Osteoblast (primary cell): ENCODE measurements around the gene TTC23L. TPM values are rescaled to one million over a fixed set of nuclear protein-coding genes. Genes with fewer than 3 reads are reported as not detected.

ENCODE experiments used
- DNase-seq: peaks from one replicate; pipeline ENCODE4 v3.0.0; 2011; ENCODE audit warnings: low spot score, mixed read lengths; ENCODE audit not compliant: insufficient read length; ENCODE audit errors: missing footprints
- H2AFZ ChIP-seq: 2 replicates; pipeline ENCODE4 v1.6.0; 2011; ENCODE audit warnings: mild to moderate bottlenecking, low read length
- H3K27ac ChIP-seq: 2 replicates; pipeline ENCODE4 v1.5.1; 2011; ENCODE audit warnings: mild to moderate bottlenecking, low read depth, low read length, moderate library complexity
- H3K27me3 ChIP-seq: 2 replicates; pipeline ENCODE4 v1.6.0; 2012; ENCODE audit warnings: mild to moderate bottlenecking, control low read depth, inconsistent platforms, low read length, moderate library complexity; ENCODE audit not compliant: insufficient read depth
- H3K36me3 ChIP-seq: 2 replicates; pipeline ENCODE4 v1.5.1; 2011; ENCODE audit warnings: mild to moderate bottlenecking, low read length, control low read depth, moderate library complexity; ENCODE audit not compliant: insufficient read depth
- H3K4me1 ChIP-seq: 2 replicates; pipeline ENCODE4 v1.5.1; 2011; ENCODE audit warnings: mild to moderate bottlenecking, low read length, control low read depth, moderate library complexity; ENCODE audit not compliant: insufficient read depth
- H3K4me2 ChIP-seq: 2 replicates; pipeline ENCODE4 v1.6.0; 2011; ENCODE audit warnings: mild to moderate bottlenecking, low read length; ENCODE audit not compliant: insufficient read depth
- H3K4me3 ChIP-seq: fragments of 200-600 bp; sonication (generic); 3 replicates; pipeline ENCODE4 v1.5.1; 2012; ENCODE audit warnings: mild to moderate bottlenecking, low read length, inconsistent platforms; ENCODE audit not compliant: insufficient read depth
- H3K79me2 ChIP-seq: 2 replicates; pipeline ENCODE4 v1.6.0; 2012; ENCODE audit warnings: mild to moderate bottlenecking, low read length, control low read depth, inconsistent platforms; ENCODE audit not compliant: insufficient read depth
- H3K9me3 ChIP-seq: 2 replicates; pipeline ENCODE4 v1.5.1; 2011; ENCODE audit warnings: low read depth, low read length, control low read depth
- H4K20me1 ChIP-seq: 2 replicates; pipeline ENCODE4 v1.6.0; 2012; ENCODE audit warnings: mild to moderate bottlenecking, low read length, control low read depth; ENCODE audit not compliant: insufficient read depth
- total RNA-seq: library from RNA; depleted of rRNA; stranded (reverse); fragments of >200 nt; gene quantifications from 2 replicates; pipeline ENCODE4 v1.2.3, GENCODE V29; 2012
- TF ChIP-seq, protein P1 (sequence below): IDR thresholded peaks from 2 replicates; pipeline ENCODE4 v1.5.1; 2011; ENCODE audit warnings: mild to moderate bottlenecking, low read depth, low read length, moderate library complexity; ENCODE audit errors: extremely low read depth

The TTC23L gene
- total RNA-seq, 1 donor = not detected

DNA sequence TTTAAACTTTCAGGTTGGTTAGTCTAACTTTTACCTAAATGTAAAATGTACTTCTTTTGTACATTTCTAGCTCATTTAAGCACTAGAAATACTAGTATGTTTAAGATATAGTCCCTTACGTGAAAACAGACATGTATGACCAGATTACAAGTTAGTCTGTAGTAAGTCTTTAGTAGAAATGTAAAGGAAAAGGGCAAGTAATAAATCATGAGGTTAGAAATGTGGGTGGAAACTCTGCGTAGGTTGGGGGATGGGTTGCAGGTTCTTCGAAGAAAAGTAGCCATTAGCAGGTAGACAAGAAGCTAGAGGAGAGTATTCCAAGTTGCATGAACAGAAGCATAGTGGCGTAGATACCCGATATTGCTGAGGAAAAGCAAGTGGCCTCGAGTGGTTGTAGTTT, 53.5 kb downstream of the TTC23L start:
- TF ChIP-seq, protein P1, sequence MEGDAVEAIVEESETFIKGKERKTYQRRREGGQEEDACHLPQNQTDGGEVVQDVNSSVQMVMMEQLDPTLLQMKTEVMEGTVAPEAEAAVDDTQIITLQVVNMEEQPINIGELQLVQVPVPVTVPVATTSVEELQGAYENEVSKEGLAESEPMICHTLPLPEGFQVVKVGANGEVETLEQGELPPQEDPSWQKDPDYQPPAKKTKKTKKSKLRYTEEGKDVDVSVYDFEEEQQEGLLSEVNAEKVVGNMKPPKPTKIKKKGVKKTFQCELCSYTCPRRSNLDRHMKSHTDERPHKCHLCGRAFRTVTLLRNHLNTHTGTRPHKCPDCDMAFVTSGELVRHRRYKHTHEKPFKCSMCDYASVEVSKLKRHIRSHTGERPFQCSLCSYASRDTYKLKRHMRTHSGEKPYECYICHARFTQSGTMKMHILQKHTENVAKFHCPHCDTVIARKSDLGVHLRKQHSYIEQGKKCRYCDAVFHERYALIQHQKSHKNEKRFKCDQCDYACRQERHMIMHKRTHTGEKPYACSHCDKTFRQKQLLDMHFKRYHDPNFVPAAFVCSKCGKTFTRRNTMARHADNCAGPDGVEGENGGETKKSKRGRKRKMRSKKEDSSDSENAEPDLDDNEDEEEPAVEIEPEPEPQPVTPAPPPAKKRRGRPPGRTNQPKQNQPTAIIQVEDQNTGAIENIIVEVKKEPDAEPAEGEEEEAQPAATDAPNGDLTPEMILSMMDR = no peak
- H2AFZ ChIP-seq = no peak overlapping the region

DNA sequence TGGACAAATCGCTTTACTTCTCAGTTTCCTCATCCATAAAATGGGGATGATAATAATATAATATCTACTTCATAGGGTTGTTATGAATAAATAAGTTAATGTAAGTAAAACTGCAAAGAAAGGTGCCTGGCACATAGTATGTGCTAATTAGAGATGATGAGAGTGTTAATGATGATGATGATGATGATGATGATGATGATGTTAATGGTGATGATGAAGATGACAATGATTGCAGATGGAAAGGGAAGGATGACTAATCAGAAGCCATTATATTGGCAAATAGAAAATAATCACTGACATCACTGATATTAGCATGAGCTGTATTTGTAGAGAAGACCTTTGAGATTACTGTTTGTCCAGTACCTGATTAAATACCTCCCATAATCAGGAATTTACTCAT, 55.8 kb downstream of the TTC23L start:
- H3K27me3 ChIP-seq = no peaks in the 10 kb centered on the region
- no peaks in the 10 kb centered on the region for H3K9me3 ChIP-seq
- no peak for DNase-seq
- no peaks in the 10 kb centered on the region for H4K20me1 ChIP-seq
- no peaks in the 10 kb centered on the region for H3K36me3 ChIP-seq
- H3K4me3 ChIP-seq = no peak overlapping the region
- TF ChIP-seq, protein P1 = no peak
- no peak overlapping the region for H3K27ac ChIP-seq
- no peak overlapping the region for H3K4me2 ChIP-seq
- H3K79me2 ChIP-seq = no peaks in the 10 kb centered on the region
- no peak overlapping the region for H2AFZ ChIP-seq
- H3K4me1 ChIP-seq = no peaks in the 10 kb centered on the region

More for the DNA sequence above, 53.5 kb downstream of the TTC23L start:
- no peaks in the 10 kb centered on the region for H3K4me1 ChIP-seq
- H3K27ac ChIP-seq = no peak overlapping the region
- H3K36me3 ChIP-seq = no peaks in the 10 kb centered on the region
- H3K27me3 ChIP-seq = no peaks in the 10 kb centered on the region
- no peaks in the 10 kb centered on the region for H3K9me3 ChIP-seq
- H3K79me2 ChIP-seq = no peaks in the 10 kb centered on the region
- H3K4me2 ChIP-seq = no peak overlapping the region
- H4K20me1 ChIP-seq = no peaks in the 10 kb centered on the region
- no peak overlapping the region for H3K4me3 ChIP-seq
- DNase-seq = no peak

DNA sequence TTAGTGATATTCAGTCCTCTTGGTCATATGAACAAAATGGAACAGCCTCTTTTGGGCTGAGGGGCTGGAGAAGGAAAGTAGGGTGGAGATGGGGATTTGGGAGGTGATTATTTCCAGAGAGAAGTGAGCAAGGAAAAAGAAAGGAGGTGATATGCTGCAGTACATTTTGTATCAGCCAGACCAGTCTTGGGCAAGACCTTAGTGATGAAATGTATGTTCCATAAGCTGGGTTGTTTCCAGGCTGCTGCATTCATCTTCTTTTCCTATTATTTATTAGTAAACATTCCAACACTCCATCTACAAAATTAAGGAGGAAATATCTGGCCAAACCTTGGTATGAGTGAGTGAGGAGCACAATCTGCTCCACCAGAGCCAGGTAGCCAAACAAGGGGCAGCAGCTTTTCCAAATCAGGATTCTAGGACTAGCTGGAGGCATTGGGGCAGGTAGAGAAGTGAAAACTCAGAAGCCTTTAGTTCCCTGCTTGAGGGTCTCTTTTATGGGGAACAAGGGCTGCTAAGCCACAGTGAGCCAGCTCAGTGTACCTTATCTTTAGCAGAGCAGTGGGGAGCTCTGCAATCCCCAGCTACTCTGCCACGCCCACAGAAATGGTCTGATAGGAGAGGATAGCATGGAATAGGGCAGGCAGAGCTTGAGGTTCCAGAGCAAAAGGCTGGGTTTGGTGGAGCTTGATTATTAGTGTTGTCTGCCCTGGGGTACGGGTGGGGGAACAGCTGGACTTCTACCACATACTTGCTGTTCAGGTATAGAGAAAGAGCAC, 56.9 kb downstream of the TTC23L start:
- Histone ChIP-seq H3K4me2 (no peak overlapping the region), H3K36me3 (no peaks in the 10 kb centered on the region), H3K4me3 (no peak overlapping the region), H3K4me1 (no peaks in the 10 kb centered on the region), H3K27me3 (no peaks in the 10 kb centered on the region), H3K9me3 (no peaks in the 10 kb centered on the region), H2AFZ (no peak overlapping the region), H3K79me2 (no peaks in the 10 kb centered on the region), H3K27ac (no peak overlapping the region), H4K20me1 (no peaks in the 10 kb centered on the region)
- DNase-seq = no peak
- TF ChIP-seq, protein P1 = no peak

DNA sequence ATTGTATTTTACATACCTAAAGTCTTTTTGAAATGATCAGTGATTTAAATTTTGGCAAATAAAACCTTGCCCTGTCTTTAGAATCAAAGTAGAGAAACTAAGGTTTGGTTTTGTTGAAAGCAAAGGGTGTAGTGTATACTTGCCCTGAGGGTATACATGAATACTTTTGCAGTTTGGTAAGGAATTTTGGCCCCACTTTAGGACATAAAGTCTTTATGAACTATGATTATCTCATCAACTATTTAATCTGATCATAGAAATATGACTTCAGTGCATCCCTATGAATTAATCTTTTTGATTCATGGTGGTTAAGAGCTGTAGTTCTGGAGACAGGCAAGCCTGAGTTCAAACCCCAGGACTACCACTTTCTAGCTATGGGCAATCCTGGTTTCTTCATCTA, 58.7 kb downstream of the TTC23L start:
- Histone ChIP-seq H4K20me1 (no peaks in the 10 kb centered on the region), H3K79me2 (no peaks in the 10 kb centered on the region), H3K27me3 (no peaks in the 10 kb centered on the region), H3K4me1 (no peaks in the 10 kb centered on the region), H3K36me3 (no peaks in the 10 kb centered on the region), H3K4me2 (no peak overlapping the region), H3K4me3 (no peak overlapping the region), H3K9me3 (no peaks in the 10 kb centered on the region), H2AFZ (no peak overlapping the region), H3K27ac (no peak overlapping the region)
- DNase-seq = no peak
- TF ChIP-seq, protein P1 = no peak
